Anterior cingulate cortex (tissue), 58 donors: ENCODE data around the gene AHSP.
"Not testable (repeated sequence)": the region's sequence is repeated elsewhere in the genome, so short reads cannot be mapped to it uniquely, and the experiment has no call there.

ENCODE experiments used
- DNase-seq, 58 donors: peaks; one replicate each; lab custom pipeline; 2025; lab: John Stamatoyannopoulos, UW

The AHSP gene, protein sequence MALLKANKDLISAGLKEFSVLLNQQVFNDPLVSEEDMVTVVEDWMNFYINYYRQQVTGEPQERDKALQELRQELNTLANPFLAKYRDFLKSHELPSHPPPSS

GRCh38 chr16:31527734-31528274, at the start of gene AHSP:
Gene AHSP (plus strand): TSS chr16:31527900. CDS start chr16:31528140, 240 bp downstream.
- no peak for DNase-seq

- no peak for DNase-seq
Observed at GRCh38 chr16:31478956-31479355, 48.7 kb upstream of the AHSP start.

GRCh38 chr16:31479751-31480150, 47.9 kb upstream of the AHSP start:
- DNase-seq = no peak

GRCh38 chr16:31480851-31481536, 46.7 kb upstream of the AHSP start:
- DNase-seq = no peak

GRCh38 chr16:31483081-31483480, 44.6 kb upstream of the AHSP start, which contains the start of gene SLC5A2:
Gene SLC5A2 (plus strand): TSS chr16:31483123. CDS start chr16:31483137, 14 bp downstream.
- no peak for DNase-seq

DNA sequence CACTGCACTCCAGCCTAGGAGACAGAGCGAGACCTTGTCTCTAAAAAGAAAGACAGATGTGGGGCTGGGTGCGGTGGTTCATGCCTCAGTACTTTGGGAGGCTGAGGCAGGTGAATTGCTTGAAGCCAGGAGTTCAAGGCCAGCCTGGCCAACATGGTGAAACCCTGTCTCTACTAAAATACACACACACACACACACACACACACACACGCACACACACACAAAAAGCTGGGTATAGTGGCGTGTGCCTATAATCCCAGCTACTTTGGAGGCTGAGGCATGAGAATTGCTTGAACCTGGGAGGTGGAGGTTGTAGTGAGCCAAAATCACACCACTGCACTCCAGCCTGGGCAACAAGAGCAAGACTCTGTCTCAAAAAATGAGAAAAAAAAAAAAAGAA, 43.7 kb upstream of the AHSP start:
- DNase-seq = not testable (repeated sequence)

- no peak for DNase-seq
Observed at GRCh38 chr16:31484491-31485171, 43.1 kb upstream of the AHSP start.

- no peak for DNase-seq
Observed at GRCh38 chr16:31485571-31485970, 42.1 kb upstream of the AHSP start.

DNA sequence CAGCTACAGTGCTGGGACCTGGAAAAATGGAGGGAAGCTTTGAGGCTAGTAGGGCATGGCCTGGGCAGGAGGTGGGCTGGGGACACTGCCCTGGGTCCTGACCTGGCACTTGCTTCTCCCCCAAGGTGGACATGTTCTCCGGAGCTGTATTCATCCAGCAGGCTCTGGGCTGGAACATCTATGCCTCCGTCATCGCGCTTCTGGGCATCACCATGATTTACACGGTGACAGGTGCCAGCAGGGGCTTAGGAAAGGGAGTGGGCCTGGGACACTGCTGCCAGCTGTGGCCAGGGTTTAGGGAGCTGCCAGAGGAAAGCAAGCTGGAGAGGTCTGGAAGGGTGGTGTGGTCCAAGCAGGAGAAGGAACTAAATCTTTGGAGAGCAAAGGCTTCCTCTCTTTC, 41.7 kb upstream of the AHSP start:
- no peak for DNase-seq

DNA sequence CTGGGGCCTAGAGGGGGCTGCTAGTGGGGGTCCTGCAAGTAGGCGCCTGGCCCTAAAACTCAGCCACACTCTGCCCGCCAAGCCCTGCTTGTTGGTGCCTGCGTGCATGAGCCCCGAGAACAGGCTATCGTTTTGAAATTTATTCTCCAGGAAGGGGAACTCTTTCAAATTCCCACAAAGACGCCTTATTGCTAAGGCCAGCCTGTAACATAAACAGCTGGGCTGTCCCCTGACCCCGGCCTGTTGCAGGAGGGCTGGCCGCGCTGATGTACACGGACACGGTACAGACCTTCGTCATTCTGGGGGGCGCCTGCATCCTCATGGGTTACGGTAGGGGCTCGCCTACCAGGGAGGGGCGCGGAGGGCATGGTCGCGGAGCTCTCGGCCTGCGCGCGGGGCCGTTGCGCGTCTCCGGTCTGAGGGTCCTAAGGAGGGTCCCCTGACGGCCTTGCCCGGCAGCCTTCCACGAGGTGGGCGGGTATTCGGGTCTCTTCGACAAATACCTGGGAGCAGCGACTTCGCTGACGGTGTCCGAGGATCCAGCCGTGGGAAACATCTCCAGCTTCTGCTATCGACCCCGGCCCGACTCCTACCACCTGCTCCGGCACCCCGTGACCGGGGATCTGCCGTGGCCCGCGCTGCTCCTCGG, 40.5 kb upstream of the AHSP start:
- DNase-seq = no peak

DNA sequence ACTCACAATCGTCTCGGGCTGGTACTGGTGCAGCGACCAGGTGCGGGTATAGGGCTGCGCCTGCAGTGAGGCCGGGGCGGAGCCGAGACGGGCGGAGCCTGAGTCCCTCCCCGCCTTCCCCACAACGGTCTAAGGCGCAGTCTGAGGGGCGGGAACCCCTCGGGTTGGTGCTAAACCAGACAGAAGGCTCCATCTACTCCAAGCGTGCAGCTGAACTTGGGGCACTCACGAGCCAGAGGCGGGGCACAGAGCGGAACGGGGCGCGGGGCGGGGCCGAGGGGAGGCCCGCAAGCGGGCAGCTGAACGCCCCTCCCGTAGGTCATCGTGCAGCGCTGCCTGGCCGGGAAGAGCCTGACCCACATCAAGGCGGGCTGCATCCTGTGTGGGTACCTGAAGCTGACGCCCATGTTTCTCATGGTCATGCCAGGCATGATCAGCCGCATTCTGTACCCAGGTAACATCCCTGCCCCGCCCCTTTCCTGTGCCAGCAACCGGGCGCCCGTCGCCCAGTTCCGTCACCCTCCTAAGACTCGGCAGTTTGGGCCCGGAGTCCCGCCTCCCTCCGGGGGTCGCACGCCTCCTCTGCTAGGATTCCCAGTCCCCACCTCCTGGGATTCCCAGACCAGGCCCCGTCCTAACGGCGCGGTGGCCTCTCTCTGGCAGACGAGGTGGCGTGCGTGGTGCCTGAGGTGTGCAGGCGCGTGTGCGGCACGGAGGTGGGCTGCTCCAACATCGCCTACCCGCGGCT, 39.8 kb upstream of the AHSP start:
- peak in 7 of 58 donors; percentile 5 to 57 (median 30) for DNase-seq

GRCh38 chr16:31488468-31489297, 39.0 kb upstream of the AHSP start:
- no peak for DNase-seq

DNA sequence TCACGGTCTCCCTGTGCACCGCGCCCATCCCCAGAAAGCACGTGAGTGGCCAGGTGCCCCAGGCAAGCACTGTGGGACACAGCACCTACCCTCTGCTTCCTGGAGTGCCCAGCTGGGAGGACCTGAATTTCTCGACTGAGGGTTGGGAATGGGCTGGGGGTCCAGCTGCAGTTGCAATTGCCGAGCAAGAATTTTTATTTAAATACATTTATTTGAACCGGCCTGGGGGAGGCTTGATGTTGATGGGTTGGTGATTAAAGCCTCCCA, 38.5 kb upstream of the AHSP start:
- DNase-seq = no peak

DNA sequence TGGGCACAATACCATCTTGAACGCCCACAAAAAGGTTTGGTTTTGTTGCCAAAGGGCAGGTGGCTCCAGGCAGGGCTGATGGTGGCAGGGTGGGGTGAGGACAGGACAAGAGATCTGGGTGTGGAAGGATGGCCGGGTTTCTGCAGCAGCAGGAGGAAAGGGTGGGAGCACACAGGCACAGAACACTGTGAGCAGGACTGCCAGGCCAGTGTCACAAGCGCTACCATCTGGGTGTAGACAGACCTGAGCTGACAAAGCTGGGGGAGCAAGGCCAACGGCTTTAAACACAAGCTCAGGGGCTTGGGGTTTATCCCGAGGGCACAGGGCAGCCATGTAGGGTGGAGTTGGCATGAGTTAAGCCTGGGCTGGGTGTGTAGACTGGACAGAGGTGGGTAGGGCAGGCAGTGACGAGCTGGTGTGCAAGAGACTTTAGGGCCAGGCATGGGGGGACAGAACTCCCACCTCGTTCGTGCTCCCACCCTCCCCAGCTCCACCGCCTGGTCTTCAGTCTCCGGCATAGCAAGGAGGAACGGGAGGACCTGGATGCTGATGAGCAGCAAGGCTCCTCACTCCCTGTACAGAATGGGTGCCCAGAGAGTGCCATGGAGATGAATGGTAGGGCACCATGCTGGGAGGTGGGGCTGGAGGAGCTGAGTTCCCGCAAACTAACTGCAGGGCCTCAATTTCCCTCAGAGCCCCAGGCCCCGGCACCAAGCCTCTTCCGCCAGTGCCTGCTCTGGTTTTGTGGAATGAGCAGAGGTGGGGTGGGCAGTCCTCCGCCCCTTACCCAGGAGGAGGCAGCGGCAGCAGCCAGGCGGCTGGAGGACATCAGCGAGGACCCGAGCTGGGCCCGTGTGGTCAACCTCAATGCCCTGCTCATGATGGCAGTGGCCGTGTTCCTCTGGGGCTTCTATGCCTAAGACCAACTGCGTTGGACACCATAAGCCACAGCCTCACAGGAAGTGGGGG, 37.8 kb upstream of the AHSP start:
- DNase-seq = no peak

DNA sequence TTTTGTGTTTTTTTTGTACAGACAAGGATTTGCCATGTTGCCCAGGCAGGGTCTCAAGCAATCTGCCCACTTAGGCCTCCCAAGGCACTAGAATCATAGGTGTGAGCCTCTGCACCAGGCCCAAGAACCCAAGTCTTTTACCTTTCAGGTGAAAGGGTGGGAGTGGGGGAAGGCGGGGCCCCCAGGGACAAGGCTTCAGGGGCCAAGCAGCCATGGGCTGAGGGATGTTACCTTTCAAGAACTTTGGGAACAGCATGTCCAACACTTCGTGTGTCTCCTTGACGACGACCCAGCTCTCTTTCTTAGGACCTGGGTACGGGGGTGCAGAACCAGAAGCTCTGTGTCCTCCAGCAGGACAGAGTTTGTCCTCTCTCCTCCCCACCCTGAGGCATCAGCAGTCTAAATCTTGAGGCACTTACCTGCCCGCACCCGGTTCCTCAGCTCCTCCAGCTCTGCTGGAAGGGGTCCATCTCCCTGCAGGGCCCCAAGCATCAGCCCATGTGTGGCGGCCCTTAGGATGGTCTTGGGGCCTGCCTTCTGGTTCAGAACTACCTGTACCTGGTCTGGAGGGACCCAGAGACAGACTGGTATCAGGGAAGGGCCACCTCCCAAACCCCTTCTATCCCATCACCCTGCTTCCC, 35.8 kb upstream of the AHSP start:
- DNase-seq = no peak

- no peak for DNase-seq
Observed at GRCh38 chr16:31493506-31494125, 34.1 kb upstream of the AHSP start.

DNA sequence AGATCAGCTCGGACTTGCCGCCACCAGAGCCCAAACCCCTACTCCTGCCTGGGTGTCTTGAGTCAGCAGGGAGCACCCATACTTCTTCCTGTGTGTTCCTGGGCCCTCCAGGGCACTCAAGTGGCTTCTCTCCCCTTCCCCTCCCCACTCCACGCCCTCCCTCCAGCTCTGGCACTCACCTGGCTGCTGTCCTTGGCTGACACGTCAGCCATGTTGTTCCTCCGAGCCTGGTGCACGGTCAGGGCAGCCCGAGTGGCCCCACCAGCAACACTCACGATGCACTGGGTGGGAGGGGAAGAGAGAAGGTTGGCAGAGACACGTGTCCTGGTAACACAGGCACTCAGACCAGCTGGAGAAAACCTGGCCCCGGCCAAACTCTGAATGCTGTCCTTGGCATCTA, 31.0 kb upstream of the AHSP start:
- DNase-seq = no peak

- DNase-seq = no peak
Observed at GRCh38 chr16:31498493-31498892, 29.2 kb upstream of the AHSP start.
